Fibroblast of skin of scalp (primary cell): Measurements from ENCODE around the gene PLCD3.

Source experiments
- DNase-seq: peaks from one replicate; pipeline ENCODE4 v3.0.0-alpha.2; 2013

Gene PLCD3

DNA sequence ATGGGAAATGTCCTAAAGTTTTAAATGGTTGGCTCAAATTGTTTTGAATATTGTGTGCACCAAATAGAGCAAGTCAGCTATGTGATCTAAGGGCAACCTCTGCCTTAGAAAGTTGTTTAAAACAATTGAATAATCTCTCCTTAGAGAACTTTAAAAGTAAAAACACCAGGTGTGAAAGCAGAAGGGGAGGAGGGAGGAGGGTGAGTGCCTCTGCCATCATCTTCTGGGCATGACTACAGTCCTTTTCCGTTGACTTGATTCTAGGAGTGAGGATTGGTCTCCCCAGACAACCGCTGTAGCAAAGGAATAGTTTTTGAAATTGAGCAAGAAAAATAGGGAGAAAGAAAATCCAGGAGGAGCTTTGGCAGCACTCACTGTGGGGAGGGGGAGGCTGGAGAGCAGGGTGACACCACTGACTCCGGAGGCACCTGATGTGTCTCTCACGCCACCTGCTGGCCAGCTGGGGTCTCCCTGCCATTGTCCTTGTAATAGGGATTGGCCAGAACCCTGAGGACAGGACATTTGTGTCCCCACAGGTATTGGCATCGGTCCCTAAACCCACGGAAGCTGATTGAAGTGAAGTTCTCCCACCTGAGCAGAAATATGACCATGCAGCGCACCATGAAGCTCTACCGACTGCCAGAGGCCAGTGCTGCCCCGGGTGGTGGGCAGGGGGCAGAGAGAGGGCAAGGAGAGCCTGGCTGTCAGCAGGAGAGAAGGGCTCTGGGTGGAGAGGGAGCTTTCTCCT is 33.3 kb downstream of the PLCD3 start:
- peak; percentile 77 for DNase-seq

GRCh38 chr17:45098081-45098868 is 34.0 kb downstream of the PLCD3 start:
- no peak for DNase-seq

GRCh38 chr17:45096926-45097325 is 35.4 kb downstream of the PLCD3 start:
- DNase-seq, result no peak

DNA sequence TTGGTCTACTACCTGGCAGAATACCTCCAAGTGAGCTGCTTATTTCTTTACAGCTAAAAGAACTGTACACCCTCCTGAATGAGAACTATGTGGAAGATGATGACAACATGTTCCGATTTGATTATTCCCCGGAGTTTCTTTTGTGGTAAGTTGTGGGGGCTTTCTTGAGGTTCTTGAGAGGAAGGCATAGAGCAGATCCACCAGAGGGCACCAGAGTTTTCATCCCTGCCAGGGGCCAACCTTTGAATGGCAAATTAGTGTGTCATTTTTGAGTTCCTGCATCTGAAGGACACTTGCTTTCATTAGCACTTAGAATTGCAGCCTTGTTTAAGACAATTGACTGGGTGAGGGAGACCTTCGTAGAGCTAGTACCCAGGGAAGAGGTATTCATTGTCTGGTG is 36.2 kb downstream of the PLCD3 start:
- DNase-seq, result peak; percentile 42

DNA sequence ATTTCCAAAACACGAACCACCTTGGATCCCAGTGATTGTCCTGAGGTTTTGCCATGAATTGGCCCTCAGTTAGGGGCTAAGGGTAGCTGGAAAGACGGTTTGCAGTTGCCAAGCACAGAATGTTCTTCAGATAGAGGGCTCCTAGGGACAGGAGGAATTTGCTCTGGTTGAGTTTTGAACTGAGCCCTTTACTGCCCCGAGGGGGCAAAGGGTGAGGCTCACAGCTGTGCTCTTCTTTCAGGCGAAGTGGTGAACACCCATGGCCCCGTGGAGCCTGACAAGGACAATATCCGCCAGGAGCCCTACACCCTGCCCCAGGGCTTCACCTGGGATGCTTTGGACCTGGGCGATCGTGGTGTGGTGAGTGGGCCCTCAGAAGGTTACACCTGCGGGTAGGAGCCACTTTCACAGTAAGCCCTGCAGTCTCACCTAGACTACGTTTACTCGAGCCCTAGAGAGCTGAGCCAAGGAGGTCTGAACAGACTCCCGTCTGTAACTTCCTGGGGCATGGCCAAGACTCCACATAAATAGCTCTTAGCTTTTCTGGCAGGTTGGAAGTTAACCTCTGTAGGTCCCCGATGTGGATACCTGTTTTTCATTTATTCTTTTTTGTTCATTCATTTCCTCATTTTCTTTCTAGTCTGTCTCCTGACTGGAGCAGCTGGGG is 38.7 kb downstream of the PLCD3 start:
- no peak for DNase-seq

- DNase-seq, result peak; percentile 98
Measured at GRCh38 chr17:45092911-45093430, 39.3 kb downstream of the PLCD3 start.

DNA sequence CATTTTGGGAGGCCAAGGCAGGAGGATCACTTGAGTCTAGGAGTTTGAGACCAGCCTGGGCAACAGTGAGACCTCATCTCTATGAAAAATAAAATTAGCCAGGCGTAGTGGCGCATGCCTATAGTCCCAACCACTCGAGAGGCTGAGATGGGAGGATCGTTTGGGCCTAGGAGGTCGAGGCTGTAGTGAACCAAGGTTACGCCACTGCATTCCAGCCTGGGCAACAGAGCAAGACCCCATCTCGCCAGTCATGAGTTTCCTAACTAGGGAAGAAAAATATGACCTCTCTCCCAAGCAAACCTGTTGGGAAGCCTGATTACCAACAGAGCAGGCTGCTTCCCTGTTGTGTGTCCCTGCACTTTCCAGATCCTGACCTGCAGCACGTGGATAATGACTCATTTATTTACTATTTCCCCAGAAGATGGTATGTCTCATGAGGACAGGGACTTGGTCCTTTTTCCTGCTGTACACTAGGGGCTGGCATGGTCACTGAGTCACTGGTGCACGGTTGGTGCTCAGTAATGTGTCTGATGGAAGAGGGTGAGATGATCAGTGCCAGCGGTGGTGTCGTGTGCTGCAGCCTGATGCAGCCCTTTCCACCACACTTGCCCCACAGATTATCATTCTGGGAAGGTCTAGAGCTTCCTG is 40.4 kb downstream of the PLCD3 start:
- peak; percentile 31 for DNase-seq

DNA sequence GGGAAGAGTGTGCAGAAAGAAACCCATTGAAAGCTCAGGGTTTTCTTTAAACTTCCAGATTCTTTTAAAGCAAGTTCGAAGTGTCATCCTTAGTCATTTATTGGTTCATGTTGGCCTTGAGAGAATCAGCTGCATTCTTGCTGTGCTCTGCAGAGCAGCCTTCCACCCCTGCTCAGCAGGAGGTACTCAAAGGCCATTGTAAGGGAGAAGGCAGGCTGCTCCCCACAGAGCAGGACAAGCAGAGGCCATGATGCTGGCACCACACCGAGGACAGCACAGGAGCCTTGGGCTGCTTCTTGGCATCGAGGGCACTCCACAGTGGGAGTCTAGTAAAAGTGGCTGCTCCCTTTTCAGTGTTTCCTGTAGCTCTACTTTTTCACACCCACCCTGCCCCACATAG is 41.6 kb downstream of the PLCD3 start:
- DNase-seq, result peak; percentile 55

DNA sequence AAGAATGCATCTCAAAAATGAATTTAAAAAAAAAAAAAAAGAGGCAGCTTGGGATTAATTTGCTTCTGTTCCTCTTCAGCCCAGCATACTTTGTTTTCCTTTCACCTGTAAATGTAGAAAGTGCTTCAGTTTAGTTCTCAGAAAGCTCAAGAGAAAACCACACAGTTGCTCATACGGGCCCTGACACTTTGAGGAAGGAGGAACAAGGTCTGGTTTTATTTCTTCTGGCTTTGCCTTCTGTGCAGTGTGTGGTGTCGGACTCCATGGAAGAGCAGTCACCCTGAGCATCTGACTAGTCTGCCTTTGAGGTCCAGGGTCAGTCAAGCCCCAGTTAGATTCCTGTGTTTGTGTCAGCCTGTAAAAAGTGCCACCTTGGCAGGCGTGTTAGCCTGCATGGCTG is 43.6 kb downstream of the PLCD3 start:
- DNase-seq, result no peak

DNA sequence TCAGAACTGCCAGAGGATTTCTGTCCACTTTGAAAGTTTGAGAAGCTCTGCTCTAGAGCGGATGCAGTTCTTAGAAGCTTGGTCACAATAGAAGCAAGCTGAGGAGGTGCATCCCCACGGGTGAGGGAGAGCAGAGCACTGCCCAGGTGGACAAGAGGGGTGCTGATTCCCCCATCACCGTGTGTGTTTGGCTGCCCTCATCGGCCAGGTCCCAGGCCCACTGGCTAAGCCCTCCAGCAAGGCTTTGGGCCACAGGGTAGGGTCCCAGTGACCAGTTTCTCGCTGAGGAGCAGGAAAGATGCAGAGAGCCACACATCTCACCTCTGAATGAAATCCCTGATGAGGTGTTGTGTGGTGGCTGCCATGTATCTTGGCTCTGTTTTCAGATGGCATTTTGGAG is 44.3 kb downstream of the PLCD3 start:
- DNase-seq, result no peak

DNA sequence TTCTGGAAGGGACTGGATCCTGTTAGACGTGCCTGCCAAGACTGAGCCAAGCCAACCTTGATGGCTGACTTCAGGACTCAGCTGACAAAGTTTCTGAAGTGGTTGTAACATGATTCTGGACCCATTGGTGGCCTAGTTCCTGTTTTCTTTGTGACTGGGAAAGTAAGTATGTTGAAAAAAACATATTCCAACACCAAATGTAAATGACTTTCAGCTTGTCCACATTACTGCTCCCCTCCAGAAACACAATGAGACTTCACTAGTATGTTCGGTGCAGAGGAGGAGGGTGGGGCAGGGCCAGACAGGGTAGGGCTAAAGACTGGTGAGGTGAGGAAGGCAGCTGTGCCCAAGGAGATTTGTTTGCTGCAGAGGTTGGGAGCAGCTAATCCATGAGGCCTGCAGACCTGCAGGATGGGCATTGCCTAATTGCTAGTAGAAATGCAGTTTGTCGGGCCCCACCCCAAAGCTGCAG is 44.8 kb downstream of the PLCD3 start:
- DNase-seq, result peak; percentile 67

- DNase-seq, result no peak
Measured at GRCh38 chr17:45086865-45087503, 45.3 kb downstream of the PLCD3 start.

DNA sequence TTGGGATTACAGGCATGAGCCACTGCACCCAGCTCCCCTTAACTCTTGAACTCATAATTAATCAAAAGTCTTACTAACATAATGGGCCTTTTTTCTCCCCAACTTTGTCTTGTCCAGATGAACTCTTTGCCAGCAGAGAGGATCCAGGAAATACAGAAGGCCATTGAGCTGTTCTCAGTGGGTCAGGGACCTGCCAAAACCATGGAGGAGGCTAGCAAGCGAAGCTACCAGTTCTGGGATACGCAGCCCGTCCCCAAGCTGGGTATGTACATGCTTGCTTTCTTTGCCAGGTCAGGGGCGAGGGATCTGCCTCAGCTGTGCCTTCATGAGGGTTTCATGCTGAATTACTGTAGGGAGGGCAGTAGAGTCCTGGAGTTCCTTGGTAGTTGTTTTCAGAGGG is 45.9 kb downstream of the PLCD3 start:
- DNase-seq, result no peak

GRCh38 chr17:45081047-45081703 is 51.1 kb downstream of the PLCD3 start:
- DNase-seq, result no peak

DNA sequence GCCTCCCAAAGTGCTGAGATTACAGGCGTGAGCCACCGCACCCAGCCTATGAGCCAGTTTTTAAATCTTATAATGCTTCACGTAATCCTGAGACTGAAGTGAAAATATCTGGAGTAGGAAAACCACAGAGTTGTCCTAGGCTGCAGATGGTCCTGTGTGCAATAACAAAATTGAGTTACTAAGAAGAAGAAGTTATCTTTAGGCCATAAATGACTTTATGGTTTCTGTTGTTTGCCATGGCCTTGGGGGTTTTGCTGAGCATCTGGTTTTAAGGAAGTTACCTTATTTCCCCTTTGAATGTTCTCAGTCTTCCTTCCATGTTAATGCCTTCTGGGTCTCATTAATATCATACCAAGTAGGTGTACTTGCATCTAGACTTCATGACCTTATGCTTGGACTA is 54.7 kb downstream of the PLCD3 start:
- DNase-seq, result no peak

DNA sequence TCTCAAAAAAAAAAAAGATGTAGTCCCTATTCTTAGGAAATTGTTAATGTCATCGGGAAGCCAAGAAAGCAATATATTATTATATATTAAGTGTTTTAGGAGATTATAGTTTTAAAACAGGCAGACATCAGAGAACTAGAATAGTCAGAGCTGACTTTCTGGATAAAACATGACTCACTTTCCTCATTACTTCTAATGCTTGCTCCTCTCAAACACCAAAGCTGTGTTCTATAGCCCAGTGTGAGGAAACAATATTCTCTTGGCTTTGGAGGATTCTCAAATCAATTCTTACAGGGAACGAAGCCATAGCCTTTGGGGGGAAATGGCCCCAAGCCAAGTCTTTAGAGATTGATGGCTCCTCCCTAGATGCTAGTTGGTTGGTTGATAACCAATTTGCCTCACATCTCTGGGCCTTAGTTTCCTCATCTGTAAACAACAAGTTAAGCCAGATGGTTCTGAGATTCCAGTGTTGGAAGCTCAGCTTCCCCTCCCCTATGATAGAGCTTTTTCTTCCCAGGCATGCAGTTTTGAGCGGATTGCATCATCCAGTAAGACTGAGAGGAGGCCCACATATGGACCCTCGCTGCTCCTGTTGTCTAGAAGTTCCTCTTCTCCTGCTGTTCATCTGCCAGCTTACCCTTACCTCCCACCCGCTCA is 58.8 kb downstream of the PLCD3 start:
- DNase-seq, result peak; percentile 96

DNA sequence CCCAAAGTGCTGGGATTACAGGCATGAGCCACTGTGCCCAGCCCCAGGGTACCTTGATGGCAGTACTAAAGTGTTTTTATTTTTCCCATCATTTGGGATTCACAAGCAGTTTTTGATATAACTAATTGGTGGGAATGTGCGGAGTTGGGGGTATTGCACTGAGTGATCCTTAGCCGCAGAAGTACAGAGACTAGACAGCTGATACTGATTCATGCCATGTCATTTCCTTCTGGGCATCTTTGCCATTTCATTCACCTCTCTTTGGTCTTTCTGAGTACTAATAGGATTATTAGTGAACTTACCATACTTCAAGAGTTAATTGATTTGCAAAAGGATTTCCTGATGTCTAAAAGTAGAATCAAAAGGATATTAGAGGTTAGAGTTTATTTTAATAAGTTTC is 61.5 kb downstream of the PLCD3 start:
- DNase-seq, result no peak

DNA sequence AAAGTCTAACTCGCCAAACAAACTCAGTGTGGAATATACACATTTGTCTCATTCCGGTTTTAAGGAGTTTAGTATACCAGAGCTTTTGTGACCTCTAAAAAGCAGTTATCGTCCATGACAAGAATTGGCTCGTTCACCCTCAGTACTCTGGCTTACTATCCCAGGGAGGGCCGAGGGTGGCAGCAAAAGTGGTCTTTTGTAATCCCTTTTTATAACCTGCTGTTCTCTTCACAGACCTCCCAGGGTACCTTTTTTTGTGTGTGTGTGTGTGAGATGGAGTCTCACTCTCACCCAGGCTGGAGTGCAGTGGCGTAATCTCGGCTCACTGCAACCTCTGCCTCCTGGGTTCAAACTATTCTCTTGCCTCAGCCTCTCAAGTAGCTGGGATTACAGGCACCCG is 62.3 kb downstream of the PLCD3 start:
- no peak for DNase-seq

DNA sequence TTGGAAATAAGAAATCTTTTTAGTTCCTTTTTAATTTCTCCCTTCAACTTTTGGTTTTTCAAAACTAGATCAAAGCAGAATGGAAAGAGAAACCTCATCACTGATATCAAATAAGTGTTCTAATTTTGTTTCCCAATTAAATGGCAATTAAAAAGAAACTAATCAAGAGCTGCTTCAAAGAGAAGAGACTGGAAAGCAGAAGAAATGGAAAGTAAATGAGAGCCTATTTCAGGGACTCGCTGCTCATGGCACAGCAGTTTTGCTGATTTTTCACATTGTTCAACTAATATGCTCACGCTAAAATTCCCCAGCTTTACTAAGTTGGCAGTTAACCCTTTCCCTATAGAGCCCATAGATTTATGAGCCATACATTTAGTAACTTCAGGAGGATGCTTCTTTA is 64.7 kb downstream of the PLCD3 start:
- DNase-seq, result no peak

- no peak for DNase-seq
Measured at GRCh38 chr17:45063198-45063597, 69.1 kb downstream of the PLCD3 start.

- no peak for DNase-seq
Measured at GRCh38 chr17:45061606-45062205, 70.6 kb downstream of the PLCD3 start.
